ENCODE data around the gene GLP2R. TPM values are rescaled to one million over a fixed set of nuclear protein-coding genes. Genes with fewer than 3 reads are reported as not detected.

GLP2R gene
- total and polyA plus RNA-seq, 2 of the 13 experiments (the other 11 are each of a cell fraction or from before 2014, with no cell fraction given), result 0.65 to 1.4 TPM

GRCh38 chr17:9917131-9917530, 91.4 kb downstream of the GLP2R start:
- CTCF ChIA-PET (ENCODE audit: low intra/inter-chr PET ratio, low total read pairs), result no interaction called here
- 35% methylated on average over 2 of the region's 13 CpGs for WGBS (ENCODE audit: low lambda C conversion rate)
- H4K20me1 ChIP-seq (ENCODE audit: insufficient read depth, low read length), result no peaks in the 10 kb centered on the region
- intact Hi-C loops (cut with micrococcal nuclease; ENCODE audit: unreplicated experiment) (no loop called here), in situ Hi-C loops (cut with HindIII; ENCODE audit: extremely low pct_ligation_motif_present, low pct_unique_long_range_greater_than_20kb) (no loop called here)
- H3K4me1 ChIP-seq (ENCODE audit: insufficient read depth, low read length), result no peaks in the 10 kb centered on the region
- no peak for TF ChIP-seq JUN (CRISPR knock-in tag; IDR thresholded peaks at IDR 0.05)
- TF ChIP-seq TBX3 (IDR thresholded peaks at IDR 0.05; ENCODE audit: borderline replicate concordance), result no peak
- no peak for TF ChIP-seq ATM (IDR thresholded peaks at IDR 0.05; ENCODE audit: borderline replicate concordance)
- no peak for TF ChIP-seq HCFC1 (IDR thresholded peaks at IDR 0.05; ENCODE audit: low read depth, low read length)
- no peak for TF ChIP-seq ZNF337 (CRISPR knock-in tag; IDR thresholded peaks at IDR 0.05; ENCODE audit: borderline replicate concordance, low read depth)
- no peak for TF ChIP-seq CEBPZ (IDR thresholded peaks at IDR 0.05; ENCODE audit: low read length)
- TF ChIP-seq, protein P1, sequence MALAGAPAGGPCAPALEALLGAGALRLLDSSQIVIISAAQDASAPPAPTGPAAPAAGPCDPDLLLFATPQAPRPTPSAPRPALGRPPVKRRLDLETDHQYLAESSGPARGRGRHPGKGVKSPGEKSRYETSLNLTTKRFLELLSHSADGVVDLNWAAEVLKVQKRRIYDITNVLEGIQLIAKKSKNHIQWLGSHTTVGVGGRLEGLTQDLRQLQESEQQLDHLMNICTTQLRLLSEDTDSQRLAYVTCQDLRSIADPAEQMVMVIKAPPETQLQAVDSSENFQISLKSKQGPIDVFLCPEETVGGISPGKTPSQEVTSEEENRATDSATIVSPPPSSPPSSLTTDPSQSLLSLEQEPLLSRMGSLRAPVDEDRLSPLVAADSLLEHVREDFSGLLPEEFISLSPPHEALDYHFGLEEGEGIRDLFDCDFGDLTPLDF (CRISPR knock-in tag; IDR thresholded peaks at IDR 0.05), result no peak
- TF ChIP-seq ONECUT2 (CRISPR knock-in tag; IDR thresholded peaks at IDR 0.05), result no peak
- TF ChIP-seq, protein P2, sequence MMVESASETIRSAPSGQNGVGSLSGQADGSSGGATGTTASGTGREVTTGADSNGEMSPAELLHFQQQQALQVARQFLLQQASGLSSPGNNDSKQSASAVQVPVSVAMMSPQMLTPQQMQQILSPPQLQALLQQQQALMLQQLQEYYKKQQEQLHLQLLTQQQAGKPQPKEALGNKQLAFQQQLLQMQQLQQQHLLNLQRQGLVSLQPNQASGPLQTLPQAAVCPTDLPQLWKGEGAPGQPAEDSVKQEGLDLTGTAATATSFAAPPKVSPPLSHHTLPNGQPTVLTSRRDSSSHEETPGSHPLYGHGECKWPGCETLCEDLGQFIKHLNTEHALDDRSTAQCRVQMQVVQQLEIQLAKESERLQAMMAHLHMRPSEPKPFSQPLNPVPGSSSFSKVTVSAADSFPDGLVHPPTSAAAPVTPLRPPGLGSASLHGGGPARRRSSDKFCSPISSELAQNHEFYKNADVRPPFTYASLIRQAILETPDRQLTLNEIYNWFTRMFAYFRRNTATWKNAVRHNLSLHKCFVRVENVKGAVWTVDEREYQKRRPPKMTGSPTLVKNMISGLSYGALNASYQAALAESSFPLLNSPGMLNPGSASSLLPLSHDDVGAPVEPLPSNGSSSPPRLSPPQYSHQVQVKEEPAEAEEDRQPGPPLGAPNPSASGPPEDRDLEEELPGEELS (CRISPR knock-in tag; IDR thresholded peaks at IDR 0.05), result no peak
- no peak for TF ChIP-seq IRF2 (CRISPR knock-in tag; IDR thresholded peaks at IDR 0.05)
- no peak for TF ChIP-seq RELA (CRISPR knock-in tag; IDR thresholded peaks at IDR 0.05)
- TF ChIP-seq MED13 (CRISPR knock-in tag; IDR thresholded peaks at IDR 0.05), result no peak
- no peak for DNase-seq (ENCODE audit: low spot score)
- H3K4me3 ChIP-seq (replicated peaks in 1 of 3; ENCODE audit: insufficient read depth in 1 of 3, low read depth in 2 of 3, low read length in 3 of 3), result no peak overlapping the region
- no peak overlapping the region for H3K27ac ChIP-seq (ENCODE audit: extremely low read length, insufficient read depth, low read length)
- H3K36me3 ChIP-seq (replicated peaks in 1 of 2; ENCODE audit: control insufficient read depth in 1 of 2, insufficient read depth in 2 of 2, low read length in 2 of 2), result no peaks in the 10 kb centered on the region
- BruUV-seq (replicated peaks), result no TSS peak
- no peak overlapping the region for H2AFZ ChIP-seq (ENCODE audit: low read length)
- ATAC-seq, result no peak
- no peak overlapping the region for H3K4me2 ChIP-seq (ENCODE audit: low read depth, low read length)
- POLR2A ChIA-PET, result no interaction called here
- no peak for FAIRE-seq
- no peaks in the 10 kb centered on the region for H3K79me2 ChIP-seq (ENCODE audit: insufficient read depth, low read length)
- H3K9me3 ChIP-seq (ENCODE audit: low read length), result no peaks in the 10 kb centered on the region
- no peak overlapping the region for H3K9ac ChIP-seq (ENCODE audit: insufficient read depth, low read depth, low read length)
- H3K27me3 ChIP-seq (ENCODE audit: control insufficient read depth in 1 of 2, insufficient read depth in 2 of 2, low read length in 2 of 2), result peaks cover 3 to 28% of the 10 kb centered on the region in 2 experiments; a peak in 3 of 5 replicates
